ENCODE results near the gene EIF4EBP3. TPM values are rescaled to one million over a fixed set of nuclear protein-coding genes. Genes with fewer than 3 reads are reported as not detected.

The EIF4EBP3 gene
- total RNA-seq, 1 experiment from 2014 or later, result 8.4 TPM

GRCh38 chr5:140545606-140546005 lies 1.9 kb upstream of the EIF4EBP3 start:
- POLR2A ChIA-PET, result interaction anchor here (3.8 kb wide), 1 partner anchor 13 kb away, joined by 47 read pairs; the partner anchor contains the start of gene SRA1
- CTCF ChIA-PET, result interaction anchor here (2.5 kb wide), 1 partner anchor 174 kb away, joined by 6 read pairs; no protein-coding TSS in a partner anchor
- H3K27me3 Mint-ChIP-seq (ENCODE audit: low read depth), result no peaks in the 10 kb centered on the region

GRCh38 chr5:140546851-140547507 lies 483 bp upstream of the EIF4EBP3 start:
- Mint-ChIP-seq H3K4me3 (peak overlapping the region; percentile 77), H3K27me3 (ENCODE audit: low read depth) (no peaks in the 10 kb centered on the region), H3K9me3 (no peaks in the 10 kb centered on the region), H3K4me1 (peaks cover 25% of the 10 kb centered on the region), H3K36me3 (peaks cover 39% of the 10 kb centered on the region), H3K27ac (peak overlapping the region; percentile 94)
- ChIA-PET CTCF (interaction anchor here (0.7 to 3.3 kb wide), 25 partner anchors 9 to 401 kb away, joined by 3 to 28 read pairs (median 6); partner anchors contain the start of genes ANKHD1, APBB3, HARS1 and HARS2), POLR2A (interaction anchor here (0.7 to 3.8 kb wide), 13 partner anchors 9 to 200 kb away, joined by 3 to 47 read pairs (median 5); partner anchors contain the start of genes ANKHD1, APBB3, HARS1 and HARS2)
- TF ChIP-seq ZBTB21 (CRISPR knock-in tag; IDR thresholded peaks at IDR 0.05; ENCODE audit: borderline replicate concordance) (no peak), SMAD3 (CRISPR knock-in tag; IDR thresholded peaks at IDR 0.05; ENCODE audit: borderline replicate concordance) (0 out of 2 replicates have a peak, but pooled peaks have one; percentile 58), ZNF671 (CRISPR knock-in tag; IDR thresholded peaks at IDR 0.05) (0 out of 2 replicates have a peak, but pooled peaks have one; percentile 17), E2F5 (CRISPR knock-in tag; IDR thresholded peaks at IDR 0.05) (no peak), GABPB1 (CRISPR knock-in tag; IDR thresholded peaks at IDR 0.05) (peak; percentile 57; the same call in 1 of the 2 replicates), AR (CRISPR knock-in tag; IDR thresholded peaks at IDR 0.05) (0 out of 2 replicates have a peak, but pooled peaks have one; percentile 60)
- ATAC-seq, result peak; percentile 2
- DNase-seq (ENCODE audit: low spot score), result no peak

More at GRCh38 chr5:140545606-140546005, 1.9 kb upstream of the EIF4EBP3 start:
- H3K9me3 Mint-ChIP-seq, result no peaks in the 10 kb centered on the region
- TF ChIP-seq TEAD4 (CRISPR knock-in tag; IDR thresholded peaks at IDR 0.05) (no peak), ZNF121 (CRISPR knock-in tag; IDR thresholded peaks at IDR 0.05) (peak; percentile 67; the same call in 1 of the 2 replicates), FOXJ3 (CRISPR knock-in tag; IDR thresholded peaks at IDR 0.05; ENCODE audit: borderline replicate concordance) (no peak), SOX15 (CRISPR knock-in tag; IDR thresholded peaks at IDR 0.05) (no peak), GRHL2 (CRISPR knock-in tag; IDR thresholded peaks at IDR 0.05; ENCODE audit: insufficient replicate concordance, severe bottlenecking) (no peak)
- H3K4me1 Mint-ChIP-seq, result peaks cover 25% of the 10 kb centered on the region
- H3K36me3 Mint-ChIP-seq, result peaks cover 36% of the 10 kb centered on the region
- H3K4me3 Mint-ChIP-seq, result no peak overlapping the region
- DNase-seq (ENCODE audit: low spot score) (no peak), ATAC-seq (no peak)
- 0 out of 2 replicates have a peak overlapping the region, but pooled peaks have one; percentile 94 for H3K27ac Mint-ChIP-seq

- ATAC-seq, result peak; percentile 12; the same call in 1 of the 2 replicates
- CTCF ChIA-PET, result interaction anchor here (0.6 to 3.3 kb wide), 16 partner anchors 9 to 342 kb away, joined by 3 to 28 read pairs (median 9); partner anchors contain the start of genes APBB3, HARS1, HARS2 and HBEGF
These were observed 832 bp downstream of the EIF4EBP3 start for GRCh38 chr5:140548300-140548688.

GRCh38 chr5:140548791-140549190 lies 1.3 kb downstream of the EIF4EBP3 start:
- ATAC-seq, result no peak
- ChIA-PET POLR2A (interaction anchor here (1.1 to 3.8 kb wide), 6 partner anchors 10 to 151 kb away, joined by 3 to 47 read pairs (median 24); partner anchors contain the start of genes ANKHD1, APBB3, HARS1 and HARS2), CTCF (interaction anchor here (0.6 to 3.3 kb wide), 13 partner anchors 15 to 304 kb away, joined by 3 to 28 read pairs (median 10); partner anchors contain the start of genes APBB3, HARS1, HARS2 and HBEGF)
- no peaks in the 10 kb centered on the region for H3K27me3 Mint-ChIP-seq (ENCODE audit: low read depth)
- H3K4me1 Mint-ChIP-seq, result peaks cover 25% of the 10 kb centered on the region
- no peak for DNase-seq (ENCODE audit: low spot score)
- H3K36me3 Mint-ChIP-seq, result peaks cover 43% of the 10 kb centered on the region
- H3K4me3 Mint-ChIP-seq, result peak overlapping the region; percentile 77
- no peaks in the 10 kb centered on the region for H3K9me3 Mint-ChIP-seq
- H3K27ac Mint-ChIP-seq, result peak overlapping the region; percentile 97
- TF ChIP-seq NFE2L1 (CRISPR knock-in tag; IDR thresholded peaks at IDR 0.05) (no peak), ZNF416 (CRISPR knock-in tag; IDR thresholded peaks at IDR 0.05) (no peak), AFF4 (CRISPR knock-in tag; IDR thresholded peaks at IDR 0.05; ENCODE audit: borderline replicate concordance) (no peak), FOXJ3 (CRISPR knock-in tag; IDR thresholded peaks at IDR 0.05; ENCODE audit: borderline replicate concordance) (no peak), TEAD4 (CRISPR knock-in tag; IDR thresholded peaks at IDR 0.05) (no peak), IRF2 (CRISPR knock-in tag; IDR thresholded peaks at IDR 0.05; ENCODE audit: borderline replicate concordance, low read depth) (no peak)

More at GRCh38 chr5:140548300-140548688, 832 bp downstream of the EIF4EBP3 start:
- no peaks in the 10 kb centered on the region for H3K27me3 Mint-ChIP-seq (ENCODE audit: low read depth)
- DNase-seq (ENCODE audit: low spot score), result no peak
- POLR2A ChIA-PET, result interaction anchor here (0.5 to 3.8 kb wide), 8 partner anchors 10 to 152 kb away, joined by 3 to 47 read pairs (median 14); partner anchors contain the start of genes ANKHD1, APBB3, HARS1 and HARS2
- H3K9me3 Mint-ChIP-seq, result no peaks in the 10 kb centered on the region
- H3K4me1 Mint-ChIP-seq, result peaks cover 25% of the 10 kb centered on the region
- TF ChIP-seq IRF2 (CRISPR knock-in tag; IDR thresholded peaks at IDR 0.05; ENCODE audit: borderline replicate concordance, low read depth), result no peak
- TF ChIP-seq NFATC4 (CRISPR knock-in tag; IDR thresholded peaks at IDR 0.05), result peak; percentile 76; the same call in 1 of the 2 replicates
- peaks cover 41% of the 10 kb centered on the region for H3K36me3 Mint-ChIP-seq
- peak overlapping the region; percentile 77 for H3K4me3 Mint-ChIP-seq
- H3K27ac Mint-ChIP-seq, result peak overlapping the region; percentile 97
